HepG2 (cell line): Measurements from ENCODE around the gene PTGR1. TPM values are rescaled to one million over a fixed set of nuclear protein-coding genes. Genes with fewer than 3 reads are reported as not detected.

ENCODE experiments used
- EP300 ChIP-seq, 3 experiments: sonication (generic) in 1 of 3; formaldehyde crosslinking in 1 of 3; IDR thresholded peaks; 2 replicates each; pipeline versions ENCODE4 v1.5.1 to v1.6.1; 2011 to 2020; ENCODE audit warnings: low read depth in 2 of 3, low read length in 2 of 3, borderline replicate concordance in 1 of 3, improper control_type of control experiment in 1 of 3, mild to moderate bottlenecking in 1 of 3, missing genetic modification reagents in 1 of 3, moderate library complexity in 1 of 3
- KMT2B ChIP-seq: IDR thresholded peaks from 2 replicates; pipeline ENCODE4 v1.6.1; 2016; ENCODE audit warnings: missing genetic modification reagents, missing compliant biosample characterization
- MAFF ChIP-seq: IDR thresholded peaks from 2 replicates; pipeline ENCODE4 v1.6.1; 2011; ENCODE audit warnings: low read depth, low read length, improper control_type of control experiment
- NFYB ChIP-seq: sonication (generic); formaldehyde crosslinking; IDR thresholded peaks from 2 replicates; pipeline ENCODE4 v1.4.0; 2020; ENCODE audit warnings: missing genetic modification reagents
- ONECUT2 ChIP-seq: sonication (generic); formaldehyde crosslinking; IDR thresholded peaks from 2 replicates; pipeline ENCODE4 v1.4.0; 2020; ENCODE audit warnings: missing genetic modification reagents
- PHF8 ChIP-seq: sonication (generic); formaldehyde crosslinking; IDR thresholded peaks from 2 replicates; pipeline ENCODE4 v1.5.0; 2020; ENCODE audit warnings: missing genetic modification reagents
- RELA ChIP-seq: sonication (generic); formaldehyde crosslinking; IDR thresholded peaks from 2 replicates; pipeline ENCODE4 v1.4.0; 2020; ENCODE audit warnings: missing genetic modification reagents
- RNF2 ChIP-seq: fragments of 450-650 bp; conservative IDR thresholded peaks from 2 replicates; pipeline ENCODE4 v1.6.1; 2016; ENCODE audit warnings: low read depth
- SAP130 ChIP-seq: IDR thresholded peaks from 2 replicates; pipeline ENCODE4 v1.6.1; 2016; ENCODE audit warnings: low read depth
- SIN3B ChIP-seq: fragments of 150-350 bp; IDR thresholded peaks from 2 replicates; pipeline ENCODE4 v1.6.1; 2014; ENCODE audit warnings: low read length
- SNAPC2 ChIP-seq: sonication (generic); formaldehyde crosslinking; IDR thresholded peaks from 2 replicates; pipeline ENCODE4 v1.8.1; 2022; ENCODE audit warnings: mild to moderate bottlenecking, missing genetic modification reagents
- TCF7 ChIP-seq: sonication (generic); IDR thresholded peaks from 2 replicates; pipeline ENCODE4 v1.6.1; 2016; ENCODE audit warnings: antibody characterized with exemption, low read depth
- ZFP41 ChIP-seq: sonication (generic); formaldehyde crosslinking; IDR thresholded peaks from 2 replicates; pipeline ENCODE4 v1.4.0; 2020; ENCODE audit warnings: mild to moderate bottlenecking, missing genetic modification reagents, borderline replicate concordance
- ZNF121 ChIP-seq: sonication (generic); formaldehyde crosslinking; IDR thresholded peaks from 2 replicates; pipeline ENCODE4 v1.5.0; 2020; ENCODE audit warnings: mild to moderate bottlenecking, missing genetic modification reagents
- ZNF160 ChIP-seq: sonication (generic); formaldehyde crosslinking; IDR thresholded peaks from 2 replicates; pipeline ENCODE4 v1.8.0; 2022; ENCODE audit warnings: mild to moderate bottlenecking, inconsistent platforms, missing genetic modification reagents
- ZNF256 ChIP-seq: sonication (generic); formaldehyde crosslinking; conservative IDR thresholded peaks from 2 replicates; pipeline ENCODE4 v1.4.0; 2020; ENCODE audit warnings: missing genetic modification reagents
- ZNF292 ChIP-seq: sonication (generic); formaldehyde crosslinking; IDR thresholded peaks from 2 replicates; pipeline ENCODE4 v1.8.1; 2022; ENCODE audit warnings: mild to moderate bottlenecking, low read depth, missing genetic modification reagents, borderline replicate concordance
- ZNF296 ChIP-seq: sonication (generic); formaldehyde crosslinking; conservative IDR thresholded peaks from 2 replicates; pipeline ENCODE4 v1.5.0; 2020; ENCODE audit warnings: mild to moderate bottlenecking, missing genetic modification reagents
- ZNF354B ChIP-seq: sonication (generic); formaldehyde crosslinking; IDR thresholded peaks from 2 replicates; pipeline ENCODE4 v1.8.0; 2022; ENCODE audit warnings: mild to moderate bottlenecking, missing genetic modification reagents
- ZNF572 ChIP-seq: sonication (generic); formaldehyde crosslinking; IDR thresholded peaks from 2 replicates; pipeline ENCODE4 v1.5.1; 2020; ENCODE audit warnings: mild to moderate bottlenecking, missing genetic modification reagents
- ZNF703 ChIP-seq: sonication (generic); formaldehyde crosslinking; IDR thresholded peaks from 2 replicates; pipeline ENCODE4 v1.5.1; 2020; ENCODE audit warnings: missing genetic modification reagents, mild to moderate bottlenecking, moderate library complexity, borderline replicate concordance
- ZNF777 ChIP-seq: sonication (generic); formaldehyde crosslinking; IDR thresholded peaks from 2 replicates; pipeline ENCODE4 v1.4.0; 2020; ENCODE audit warnings: missing genetic modification reagents
- polyA plus RNA-seq, 8 experiments: library from polyadenylated mRNA; depleted of rRNA in 3 of 8; stranded (reverse) in 7 of 8; unstranded in 1 of 8; fragments of >200 nt; fragmentation: Illumina TruSeq in 4 of 8; extraction: Trizol in 4 of 8; gene quantifications; 2 replicates each; pipeline versions ENCODE4 v1.2.1 to v1.2.3, GENCODE V29; 2011 to 2016; ENCODE audit warnings: low read depth in 4 of 8, missing spikeins in 1 of 8, mixed read lengths in 1 of 8; ENCODE audit not compliant: insufficient read depth in 1 of 8
- total RNA-seq, 5 experiments: library from RNA; depleted of rRNA; stranded (reverse); fragments of >200 nt; fragmentation: Illumina TruSeq; extraction: Trizol; gene quantifications; 2 replicates each; pipeline ENCODE4 v1.2.3, GENCODE V29; 2016; ENCODE audit warnings: low read depth in 1 of 5
- TF ChIP-seq, protein P1 (sequence below): sonication (generic); formaldehyde crosslinking; IDR thresholded peaks from 2 replicates; pipeline ENCODE4 v1.4.0; 2020; ENCODE audit warnings: missing genetic modification reagents; ENCODE audit errors: not compliant biosample characterization
- TF ChIP-seq, protein P2 (sequence below): sonication (generic); formaldehyde crosslinking; IDR thresholded peaks from 2 replicates; pipeline ENCODE4 v1.4.0; 2020; ENCODE audit warnings: missing genetic modification reagents, borderline replicate concordance
- TF ChIP-seq, protein P3 (sequence below): sonication (generic); formaldehyde crosslinking; IDR thresholded peaks from 2 replicates; pipeline ENCODE4 v1.8.1; 2023; ENCODE audit warnings: mild to moderate bottlenecking, missing genetic modification reagents
- TF ChIP-seq, protein P4 (sequence below): sonication (generic); formaldehyde crosslinking; IDR thresholded peaks from 2 replicates; pipeline ENCODE4 v1.8.0; 2022; ENCODE audit warnings: mild to moderate bottlenecking, missing genetic modification reagents, borderline replicate concordance

The PTGR1 gene
- total and polyA plus RNA-seq, 2 of the 13 experiments (the other 11 are each of a cell fraction or from before 2014, with no cell fraction given): 6.0 to 15.8 TPM

DNA sequence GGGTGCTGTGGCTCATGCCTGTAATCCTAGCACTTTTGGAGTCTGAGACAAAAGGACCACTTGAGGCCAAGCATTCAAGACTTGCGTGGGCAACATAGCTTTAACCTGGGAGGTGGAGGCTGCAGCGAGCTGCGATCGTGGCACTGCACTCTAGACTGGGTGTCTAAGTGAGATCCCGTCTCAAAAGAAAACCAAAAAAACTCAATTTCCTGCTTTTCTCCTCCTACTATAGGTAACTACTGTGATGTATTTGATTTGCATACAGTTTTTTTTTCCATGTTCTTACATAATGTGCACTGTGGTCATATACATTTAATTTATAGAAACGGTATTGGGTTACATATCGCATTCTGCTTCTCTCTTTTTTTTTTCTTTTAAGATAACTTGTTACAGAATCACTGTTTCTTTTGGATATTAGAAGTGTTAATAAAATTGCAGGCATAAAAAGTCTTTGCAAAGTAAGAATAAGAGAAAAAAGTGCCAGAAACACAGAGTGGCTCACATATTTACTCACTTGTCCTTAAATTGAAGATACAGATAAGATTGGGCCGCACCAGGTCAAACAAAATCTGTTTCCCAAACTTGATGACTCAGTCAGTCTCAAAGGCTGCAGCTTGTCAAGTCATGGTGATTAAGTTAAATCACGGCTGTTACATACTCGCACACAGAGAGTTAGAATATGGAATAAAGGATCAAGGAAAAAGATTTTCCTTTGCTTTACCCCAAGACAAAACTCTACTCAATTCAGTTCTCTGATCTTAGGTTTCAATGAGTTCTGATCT, 2.0 kb upstream of the PTGR1 start (continued):
- 0 out of 2 replicates have a peak, but pooled peaks have one; percentile 19 for TF ChIP-seq SAP130
- TF ChIP-seq, protein P1, sequence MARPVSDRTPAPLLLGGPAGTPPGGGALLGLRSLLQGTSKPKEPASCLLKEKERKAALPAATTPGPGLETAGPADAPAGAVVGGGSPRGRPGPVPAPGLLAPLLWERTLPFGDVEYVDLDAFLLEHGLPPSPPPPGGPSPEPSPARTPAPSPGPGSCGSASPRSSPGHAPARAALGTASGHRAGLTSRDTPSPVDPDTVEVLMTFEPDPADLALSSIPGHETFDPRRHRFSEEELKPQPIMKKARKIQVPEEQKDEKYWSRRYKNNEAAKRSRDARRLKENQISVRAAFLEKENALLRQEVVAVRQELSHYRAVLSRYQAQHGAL (CRISPR knock-in tag): no peak
- TF ChIP-seq EP300 (IDR thresholded peaks at IDR 0.05; ENCODE audit: low read depth in 2 of 2, low read length in 2 of 2): 0 out of 4 replicates have a peak, but pooled peaks of 1 of the 2 experiments have one; percentile 27
- no peak for TF ChIP-seq EP300 (CRISPR knock-in tag; IDR thresholded peaks at IDR 0.05; ENCODE audit: borderline replicate concordance)
- TF ChIP-seq MAFF: peak; percentile 80
- TF ChIP-seq SNAPC2 (CRISPR knock-in tag): no peak
- no peak for TF ChIP-seq ZNF354B (CRISPR knock-in tag)
- TF ChIP-seq ZNF703 (CRISPR knock-in tag): no peak
- TF ChIP-seq, protein P2, sequence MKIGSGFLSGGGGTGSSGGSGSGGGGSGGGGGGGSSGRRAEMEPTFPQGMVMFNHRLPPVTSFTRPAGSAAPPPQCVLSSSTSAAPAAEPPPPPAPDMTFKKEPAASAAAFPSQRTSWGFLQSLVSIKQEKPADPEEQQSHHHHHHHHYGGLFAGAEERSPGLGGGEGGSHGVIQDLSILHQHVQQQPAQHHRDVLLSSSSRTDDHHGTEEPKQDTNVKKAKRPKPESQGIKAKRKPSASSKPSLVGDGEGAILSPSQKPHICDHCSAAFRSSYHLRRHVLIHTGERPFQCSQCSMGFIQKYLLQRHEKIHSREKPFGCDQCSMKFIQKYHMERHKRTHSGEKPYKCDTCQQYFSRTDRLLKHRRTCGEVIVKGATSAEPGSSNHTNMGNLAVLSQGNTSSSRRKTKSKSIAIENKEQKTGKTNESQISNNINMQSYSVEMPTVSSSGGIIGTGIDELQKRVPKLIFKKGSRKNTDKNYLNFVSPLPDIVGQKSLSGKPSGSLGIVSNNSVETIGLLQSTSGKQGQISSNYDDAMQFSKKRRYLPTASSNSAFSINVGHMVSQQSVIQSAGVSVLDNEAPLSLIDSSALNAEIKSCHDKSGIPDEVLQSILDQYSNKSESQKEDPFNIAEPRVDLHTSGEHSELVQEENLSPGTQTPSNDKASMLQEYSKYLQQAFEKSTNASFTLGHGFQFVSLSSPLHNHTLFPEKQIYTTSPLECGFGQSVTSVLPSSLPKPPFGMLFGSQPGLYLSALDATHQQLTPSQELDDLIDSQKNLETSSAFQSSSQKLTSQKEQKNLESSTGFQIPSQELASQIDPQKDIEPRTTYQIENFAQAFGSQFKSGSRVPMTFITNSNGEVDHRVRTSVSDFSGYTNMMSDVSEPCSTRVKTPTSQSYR: no peak
- no peak for TF ChIP-seq NFYB
- TF ChIP-seq ZFP41: no peak
- TF ChIP-seq ZNF160 (CRISPR knock-in tag): no peak
- no peak for TF ChIP-seq RNF2
- no peak for TF ChIP-seq ZNF292
- no peak for TF ChIP-seq ZNF777 (CRISPR knock-in tag)
- no peak for TF ChIP-seq ZNF256 (CRISPR knock-in tag)
- TF ChIP-seq ZNF296 (CRISPR knock-in tag): no peak
- no peak for TF ChIP-seq ONECUT2 (CRISPR knock-in tag)
- no peak for TF ChIP-seq PHF8 (CRISPR knock-in tag)
- no peak for TF ChIP-seq ZNF121 (CRISPR knock-in tag)
- no peak for TF ChIP-seq ZNF572 (CRISPR knock-in tag)
- TF ChIP-seq, protein P3, sequence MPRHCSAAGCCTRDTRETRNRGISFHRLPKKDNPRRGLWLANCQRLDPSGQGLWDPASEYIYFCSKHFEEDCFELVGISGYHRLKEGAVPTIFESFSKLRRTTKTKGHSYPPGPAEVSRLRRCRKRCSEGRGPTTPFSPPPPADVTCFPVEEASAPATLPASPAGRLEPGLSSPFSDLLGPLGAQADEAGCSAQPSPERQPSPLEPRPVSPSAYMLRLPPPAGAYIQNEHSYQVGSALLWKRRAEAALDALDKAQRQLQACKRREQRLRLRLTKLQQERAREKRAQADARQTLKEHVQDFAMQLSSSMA (CRISPR knock-in tag): no peak
- peak; percentile 30; the same call in 1 of the 2 replicates for TF ChIP-seq TCF7
- TF ChIP-seq, protein P4, sequence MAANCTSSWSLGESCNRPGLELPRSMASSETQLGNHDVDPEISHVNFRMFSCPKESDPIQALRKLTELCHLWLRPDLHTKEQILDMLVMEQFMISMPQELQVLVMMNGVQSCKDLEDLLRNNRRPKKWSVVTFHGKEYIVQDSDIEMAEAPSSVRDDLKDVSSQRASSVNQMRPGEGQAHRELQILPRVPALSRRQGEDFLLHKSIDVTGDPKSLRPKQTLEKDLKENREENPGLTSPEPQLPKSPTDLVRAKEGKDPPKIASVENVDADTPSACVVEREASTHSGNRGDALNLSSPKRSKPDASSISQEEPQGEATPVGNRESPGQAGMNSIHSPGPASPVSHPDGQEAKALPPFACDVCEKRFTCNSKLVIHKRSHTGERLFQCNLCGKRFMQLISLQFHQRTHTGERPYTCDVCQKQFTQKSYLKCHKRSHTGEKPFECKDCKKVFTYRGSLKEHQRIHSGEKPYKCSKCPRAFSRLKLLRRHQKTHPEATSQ (CRISPR knock-in tag): no peak
- no peak for TF ChIP-seq SIN3B
- TF ChIP-seq KMT2B (CRISPR knock-in tag): no peak
- no peak for TF ChIP-seq RELA (CRISPR knock-in tag)
